HEK293 (cell line): ENCODE data around the gene ZNF275.
"Not testable (repeated sequence)": the region's sequence is repeated elsewhere in the genome, so short reads cannot be mapped to it uniquely, and the experiment has no call there.

Experiments
- CTCF ChIA-PET: fragments of 350-600 bp; formaldehyde crosslinking; extraction: SDS; loops from one replicate; lab custom pipeline; 2021; ENCODE audit warnings: antibody characterized with exemption; lab: Yijun Ruan, JAX
- POLR2A ChIA-PET: fragments of 300-600 bp; formaldehyde crosslinking; extraction: SDS; loops from one replicate; lab custom pipeline; 2020; ENCODE audit warnings: antibody characterized with exemption, inconsistent platforms; lab: Yijun Ruan, JAX
- H3K27ac ChIP-seq: fragments of 200-500 bp; sonication (Bioruptor generic); 2 replicates; pipeline ENCODE4 v1.5.1; 2014; ENCODE audit warnings: low read depth, low read length, control low read depth, inconsistent platforms; ENCODE audit errors: extremely low read depth
- H3K36me3 ChIP-seq, 2 experiments: fragments of 200-500 bp in 1 of 2; sonication (Bioruptor generic) in 1 of 2; 1 replicate in 1 of 2; 2 replicates in 1 of 2; pipeline ENCODE4 v1.5.1; 2014 to 2017; ENCODE audit warnings: inconsistent platforms in 2 of 2, low read length in 2 of 2; ENCODE audit not compliant: control insufficient read depth in 2 of 2, insufficient read depth in 1 of 2
- H3K4me1 ChIP-seq: fragments of 200-500 bp; sonication (Bioruptor generic); 2 replicates; pipeline ENCODE4 v1.5.1; 2014; ENCODE audit warnings: mild to moderate bottlenecking, low read length, inconsistent platforms; ENCODE audit not compliant: control insufficient read depth, insufficient read depth
- H3K4me3 ChIP-seq: 2 replicates; pipeline ENCODE4 v1.5.1; 2011; ENCODE audit warnings: low read depth, mild to moderate bottlenecking, control low read depth, low read length, moderate library complexity
- H3K9me3 ChIP-seq: fragments of 200-500 bp; sonication (Bioruptor generic); 2 replicates; pipeline ENCODE4 v1.5.1; 2014; ENCODE audit warnings: low read depth, low read length, inconsistent platforms; ENCODE audit not compliant: control insufficient read depth, insufficient read depth
- GLIS1 ChIP-seq: fragments of 450-650 bp; formaldehyde crosslinking; IDR thresholded peaks from 2 replicates; pipeline ENCODE4 v1.5.1; 2016; ENCODE audit warnings: missing biosample characterization, missing genetic modification characterization
- HOXC10 ChIP-seq: sonication (generic); formaldehyde crosslinking; IDR thresholded peaks from 2 replicates; pipeline ENCODE4 v1.8.1; 2023; ENCODE audit warnings: mild to moderate bottlenecking, missing genetic modification reagents
- HOXD13 ChIP-seq: sonication (generic); formaldehyde crosslinking; IDR thresholded peaks from 2 replicates; pipeline ENCODE4 v1.8.0; 2022; ENCODE audit warnings: missing genetic modification reagents, borderline replicate concordance
- IKZF3 ChIP-seq: fragments of 450-650 bp; IDR thresholded peaks from 2 replicates; pipeline ENCODE4 v1.5.0; 2018; ENCODE audit warnings: missing biosample characterization, mild to moderate bottlenecking, missing genetic modification characterization, moderate library complexity
- PBX3 ChIP-seq: sonication (generic); formaldehyde crosslinking; IDR thresholded peaks from 2 replicates; pipeline ENCODE4 v1.8.1; 2022; ENCODE audit warnings: mild to moderate bottlenecking, moderate library complexity, missing genetic modification reagents
- SP2 ChIP-seq: fragments of 450-650 bp; formaldehyde crosslinking; IDR thresholded peaks from 2 replicates; pipeline ENCODE4 v1.5.1; 2016; ENCODE audit warnings: missing biosample characterization, missing genetic modification characterization
- ZBTB17 ChIP-seq: fragments of 450-650 bp; formaldehyde crosslinking; IDR thresholded peaks from 2 replicates; pipeline ENCODE4 v1.5.1; 2016; ENCODE audit warnings: missing biosample characterization, missing genetic modification characterization
- ZBTB20 ChIP-seq: fragments of 450-650 bp; formaldehyde crosslinking; IDR thresholded peaks from 2 replicates; pipeline ENCODE4 v1.5.1; 2016; ENCODE audit warnings: missing biosample characterization, missing genetic modification characterization
- ZEB2 ChIP-seq: fragments of 450-650 bp; formaldehyde crosslinking; IDR thresholded peaks from 2 replicates; pipeline ENCODE4 v1.5.1; 2016; ENCODE audit warnings: missing biosample characterization, missing genetic modification characterization
- ZFHX2 ChIP-seq: fragments of 450-650 bp; formaldehyde crosslinking; conservative IDR thresholded peaks from 2 replicates; pipeline ENCODE4 v1.5.1; 2016; ENCODE audit warnings: missing biosample characterization, missing genetic modification characterization
- ZNF202 ChIP-seq: fragments of 450-650 bp; formaldehyde crosslinking; IDR thresholded peaks from 2 replicates; pipeline ENCODE4 v1.5.1; 2016; ENCODE audit warnings: missing biosample characterization, missing genetic modification characterization, borderline replicate concordance
- ZNF24 ChIP-seq: fragments of 450-650 bp; formaldehyde crosslinking; IDR thresholded peaks from 2 replicates; pipeline ENCODE4 v1.5.1; 2016; ENCODE audit warnings: missing biosample characterization, missing genetic modification characterization
- ZNF274 ChIP-seq, 2 experiments: fragments of 200-500 bp in 1 of 2; fragments of 450-650 bp in 1 of 2; sonication (Bioruptor generic) in 1 of 2; formaldehyde crosslinking in 1 of 2; IDR thresholded peaks; 2 replicates each; pipeline versions ENCODE4 v1.5.1 to v1.6.1; 2014 to 2016; ENCODE audit warnings: borderline replicate concordance in 1 of 2, inconsistent platforms in 1 of 2, low read length in 1 of 2, missing biosample characterization in 1 of 2, missing genetic modification characterization in 1 of 2
- ZNF302 ChIP-seq: fragments of 450-650 bp; formaldehyde crosslinking; IDR thresholded peaks from 2 replicates; pipeline ENCODE4 v1.5.1; 2016; ENCODE audit warnings: missing biosample characterization, missing genetic modification characterization, low read depth
- ZNF366 ChIP-seq: fragments of 450-650 bp; formaldehyde crosslinking; conservative IDR thresholded peaks from 2 replicates; pipeline ENCODE4 v1.5.1; 2016; ENCODE audit warnings: missing biosample characterization, missing genetic modification characterization
- ZNF692 ChIP-seq: fragments of 450-650 bp; formaldehyde crosslinking; IDR thresholded peaks from 2 replicates; pipeline ENCODE4 v1.5.1; 2016; ENCODE audit warnings: missing biosample characterization, missing genetic modification characterization
- ZNF707 ChIP-seq: fragments of 450-650 bp; formaldehyde crosslinking; IDR thresholded peaks from 2 replicates; pipeline ENCODE4 v1.5.1; 2016; ENCODE audit warnings: missing biosample characterization, missing genetic modification characterization
- ZNF768 ChIP-seq: fragments of 450-650 bp; formaldehyde crosslinking; IDR thresholded peaks from 2 replicates; pipeline ENCODE4 v1.5.1; 2018; ENCODE audit warnings: missing biosample characterization, mild to moderate bottlenecking, missing genetic modification characterization
- ZNF776 ChIP-seq: fragments of 450-650 bp; formaldehyde crosslinking; IDR thresholded peaks from 2 replicates; pipeline ENCODE4 v1.5.0; 2017; ENCODE audit warnings: missing biosample characterization, missing genetic modification characterization, borderline replicate concordance
- ZXDB ChIP-seq: fragments of 450-650 bp; formaldehyde crosslinking; IDR thresholded peaks from 2 replicates; pipeline ENCODE4 v1.5.1; 2016; ENCODE audit warnings: missing biosample characterization, missing genetic modification characterization
- TF ChIP-seq, protein P1 (sequence below): fragments of 450-650 bp; formaldehyde crosslinking; IDR thresholded peaks from 2 replicates; pipeline ENCODE4 v1.5.1; 2016; ENCODE audit warnings: missing biosample characterization, missing genetic modification characterization

ZNF275 gene

DNA sequence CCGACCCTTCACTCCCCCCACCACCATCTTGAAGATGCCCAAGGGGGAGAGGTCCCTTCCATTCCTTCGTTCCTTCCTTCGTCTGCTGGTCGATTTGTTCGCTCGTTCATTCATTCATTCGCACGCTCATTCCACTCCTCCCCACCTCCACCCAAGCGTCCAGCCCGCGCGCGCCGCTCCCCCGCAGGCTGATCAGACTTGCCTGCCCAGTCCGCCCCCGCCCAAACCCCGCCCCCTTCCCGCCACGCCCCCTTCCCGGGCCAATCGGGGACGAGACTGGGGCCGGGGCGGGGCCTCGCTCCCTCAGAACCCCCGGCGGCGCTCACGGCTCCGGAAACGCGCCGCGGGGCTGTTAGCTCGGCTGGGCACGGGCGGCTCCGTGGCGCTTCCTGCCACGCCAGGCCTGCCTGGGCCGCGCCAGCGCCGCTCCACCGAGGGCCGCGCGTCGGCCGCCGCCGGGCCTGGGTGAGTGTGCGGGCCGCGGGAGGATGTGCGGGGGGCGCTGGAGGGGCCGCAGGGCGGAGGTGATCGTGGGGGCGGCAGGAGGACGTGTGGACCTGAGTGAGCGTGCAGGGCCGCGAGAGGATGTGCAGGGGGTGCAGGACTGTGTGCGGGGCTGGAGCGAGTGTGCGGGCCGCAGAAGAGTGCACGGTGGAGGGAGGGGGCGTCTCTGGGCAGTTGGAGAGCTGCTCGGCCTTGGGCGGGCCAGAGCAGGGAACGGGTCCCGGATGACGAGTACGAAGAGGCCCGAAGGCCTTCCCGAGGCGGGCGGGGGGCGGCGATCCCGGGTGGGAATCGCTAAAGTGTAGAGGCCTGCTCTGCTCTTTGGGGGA is at the start of gene ZNF275 (continued):
- TF ChIP-seq ZNF274 (IDR thresholded peaks at IDR 0.05; ENCODE audit: low read length) (no peak), ZNF274 (tag by site-specific recombination; IDR thresholded peaks at IDR 0.05; ENCODE audit: borderline replicate concordance) (no peak), ZXDB (tag by site-specific recombination) (peak; percentile 51), ZNF692 (tag by site-specific recombination) (0 out of 2 replicates have a peak, but pooled peaks have one; percentile 11), ZNF202 (tag by site-specific recombination) (no peak), ZBTB17 (tag by site-specific recombination) (peak; percentile 42; the same call in 1 of the 2 replicates), ZNF776 (tag by site-specific recombination) (no peak), HOXD13 (CRISPR knock-in tag) (peak; percentile 11; the same call in 1 of the 2 replicates), HOXC10 (CRISPR knock-in tag) (no peak), SP2 (tag by site-specific recombination) (peak; percentile 21; the same call in 1 of the 2 replicates), ZNF707 (tag by site-specific recombination) (no peak), ZNF302 (no peak), IKZF3 (tag by site-specific recombination) (no peak), ZEB2 (no peak), PBX3 (CRISPR knock-in tag) (peak; percentile 12; the same call in 1 of the 2 replicates), ZFHX2 (tag by site-specific recombination) (peak; percentile 55), ZNF366 (tag by site-specific recombination) (peak; percentile 79), ZNF24 (tag by site-specific recombination) (peak; percentile 97), ZBTB20 (tag by site-specific recombination) (peak; percentile 17; the same call in 1 of the 2 replicates), GLIS1 (peak; percentile 37; the same call in 1 of the 2 replicates), ZNF768 (no peak)
- TF ChIP-seq, protein P1, sequence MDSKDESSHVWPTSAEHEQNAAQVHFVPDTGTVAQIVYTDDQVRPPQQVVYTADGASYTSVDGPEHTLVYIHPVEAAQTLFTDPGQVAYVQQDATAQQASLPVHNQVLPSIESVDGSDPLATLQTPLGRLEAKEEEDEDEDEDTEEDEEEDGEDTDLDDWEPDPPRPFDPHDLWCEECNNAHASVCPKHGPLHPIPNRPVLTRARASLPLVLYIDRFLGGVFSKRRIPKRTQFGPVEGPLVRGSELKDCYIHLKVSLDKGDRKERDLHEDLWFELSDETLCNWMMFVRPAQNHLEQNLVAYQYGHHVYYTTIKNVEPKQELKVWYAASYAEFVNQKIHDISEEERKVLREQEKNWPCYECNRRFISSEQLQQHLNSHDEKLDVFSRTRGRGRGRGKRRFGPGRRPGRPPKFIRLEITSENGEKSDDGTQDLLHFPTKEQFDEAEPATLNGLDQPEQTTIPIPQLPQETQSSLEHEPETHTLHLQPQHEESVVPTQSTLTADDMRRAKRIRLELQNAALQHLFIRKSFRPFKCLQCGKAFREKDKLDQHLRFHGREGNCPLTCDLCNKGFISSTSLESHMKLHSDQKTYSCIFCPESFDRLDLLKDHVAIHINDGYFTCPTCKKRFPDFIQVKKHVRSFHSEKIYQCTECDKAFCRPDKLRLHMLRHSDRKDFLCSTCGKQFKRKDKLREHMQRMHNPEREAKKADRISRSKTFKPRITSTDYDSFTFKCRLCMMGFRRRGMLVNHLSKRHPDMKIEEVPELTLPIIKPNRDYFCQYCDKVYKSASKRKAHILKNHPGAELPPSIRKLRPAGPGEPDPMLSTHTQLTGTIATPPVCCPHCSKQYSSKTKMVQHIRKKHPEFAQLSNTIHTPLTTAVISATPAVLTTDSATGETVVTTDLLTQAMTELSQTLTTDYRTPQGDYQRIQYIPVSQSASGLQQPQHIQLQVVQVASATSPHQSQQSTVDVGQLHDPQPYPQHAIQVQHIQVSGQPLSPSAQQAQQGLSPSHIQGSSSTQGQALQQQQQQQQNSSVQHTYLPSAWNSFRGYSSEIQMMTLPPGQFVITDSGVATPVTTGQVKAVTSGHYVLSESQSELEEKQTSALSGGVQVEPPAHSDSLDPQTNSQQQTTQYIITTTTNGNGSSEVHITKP (tag by site-specific recombination): peak; percentile 78
- TF ChIP-seq, all 188 proteins: peak for 32

DNA sequence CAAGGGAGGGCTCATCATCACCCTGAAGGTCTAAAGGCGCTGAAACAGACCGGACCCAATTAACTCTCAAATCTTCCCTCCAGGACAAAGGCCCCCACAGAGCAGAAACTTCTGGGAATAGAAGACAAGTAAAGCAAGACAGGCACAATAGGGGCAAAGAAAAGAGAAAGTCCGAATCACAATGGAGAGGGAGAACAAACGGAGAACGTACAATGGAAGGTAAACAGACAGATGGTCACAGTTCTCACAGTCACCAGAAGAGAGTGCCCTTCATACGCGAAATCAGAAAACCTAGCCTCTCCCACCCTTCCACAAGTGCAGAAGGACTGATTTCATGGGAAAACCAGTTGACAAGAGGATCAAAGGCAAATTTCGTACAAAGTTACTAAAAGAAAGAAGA is 48.3 kb upstream of the ZNF275 start:
- H3K36me3 ChIP-seq, H3K4me1 ChIP-seq, POLR2A ChIA-PET, H3K4me3 ChIP-seq, H3K27ac ChIP-seq, CTCF ChIA-PET, H3K9me3 ChIP-seq: not testable (repeated sequence)

- POLR2A ChIA-PET, CTCF ChIA-PET: not testable (repeated sequence)
These were observed 45.1 kb upstream of the ZNF275 start for GRCh38 chrX:153288807-153289206.

More at GRCh38 chrX:153288807-153289206, 45.1 kb upstream of the ZNF275 start:
- H3K4me3 ChIP-seq, H3K9me3 ChIP-seq, H3K36me3 ChIP-seq, H3K27ac ChIP-seq, H3K4me1 ChIP-seq: not testable (repeated sequence)
